Measurements from ENCODE around the gene RDM1.

The RDM1 gene

DNA sequence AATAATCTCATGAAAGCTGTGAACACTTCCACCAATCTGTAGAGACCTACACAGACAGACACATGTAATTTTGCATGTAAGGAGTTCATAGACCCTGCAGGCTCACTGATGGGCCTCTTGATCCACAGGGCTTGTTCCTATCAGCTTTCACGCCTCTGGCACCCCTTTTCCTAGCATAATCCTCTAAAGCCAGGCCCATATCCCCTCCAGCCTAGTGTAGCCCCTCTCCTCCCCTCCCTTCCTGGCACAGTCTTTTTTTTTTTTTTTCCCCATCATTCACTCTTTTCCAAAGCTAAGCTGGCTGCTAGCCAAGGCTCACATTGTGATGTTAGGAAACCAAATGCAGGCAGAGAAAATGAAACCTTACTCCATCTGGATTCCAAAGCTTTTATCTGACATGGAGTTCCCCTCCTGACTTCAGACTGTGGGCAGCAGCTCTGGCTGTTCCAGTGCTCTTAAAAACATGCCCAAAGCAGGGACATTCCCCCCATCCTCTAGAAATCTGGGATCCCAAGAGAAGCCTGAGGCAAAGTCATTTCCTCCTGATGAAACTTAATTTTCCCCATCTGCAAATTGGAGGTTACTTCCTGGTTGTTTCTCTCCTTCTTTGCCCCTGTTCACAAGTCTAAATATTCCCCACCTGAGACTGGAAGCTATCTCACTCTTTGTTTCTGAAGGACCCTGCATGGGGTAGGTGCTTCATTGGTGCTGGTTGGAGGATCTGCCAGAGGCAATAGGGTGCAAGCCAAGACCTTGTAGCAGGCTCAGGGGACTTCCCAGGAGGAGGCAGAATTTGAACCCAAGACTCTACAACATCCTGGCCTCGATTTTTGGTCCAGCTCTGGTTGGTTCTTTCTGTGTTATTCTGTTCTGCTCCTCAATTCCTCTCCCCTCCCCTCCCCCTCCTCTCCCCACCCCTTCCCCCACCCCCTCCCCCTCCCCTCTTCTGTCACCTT is 40.5 kb downstream of the RDM1 start:
- WGBS, 2 experiments (ENCODE audit: insufficient coverage in 2 of 2) = 90 to 100% methylated on average over 1 of the region's 2 CpGs
- Histone ChIP-seq H3K36me3 (ENCODE audit: control insufficient read depth, insufficient read depth, low read length) (no peaks in the 10 kb centered on the region), H3K9me3 (ENCODE audit: control insufficient read depth, low read length) (no peaks in the 10 kb centered on the region), H3K27ac (ENCODE audit: low read depth, low read length, severe bottlenecking) (no peak overlapping the region), H3K4me3 (ENCODE audit: extremely low read depth, insufficient read depth, low read length, poor library complexity, severe bottlenecking) (no peak overlapping the region), H3K4me1 (ENCODE audit: control insufficient read depth, insufficient read depth, low read length, poor library complexity, severe bottlenecking) (no peaks in the 10 kb centered on the region)

DNA sequence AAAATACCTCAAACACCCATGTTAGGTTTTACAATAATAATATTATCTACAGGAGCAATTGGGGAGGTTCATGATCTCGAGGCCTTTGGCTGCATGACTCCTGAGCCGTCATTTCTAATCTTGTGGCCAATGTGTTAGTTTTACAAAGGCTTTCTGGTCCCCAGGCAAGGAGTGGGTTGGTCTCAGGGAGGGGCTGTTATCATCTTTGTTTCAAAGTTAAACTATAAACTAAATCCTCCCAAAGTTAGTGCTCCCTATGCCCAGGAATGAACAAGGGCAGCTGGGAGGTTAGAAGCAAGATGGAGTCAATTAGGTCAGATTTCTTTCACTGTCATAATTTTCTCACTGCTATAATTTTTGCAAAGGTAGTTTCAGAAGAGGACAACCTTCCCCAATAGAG is 41.3 kb downstream of the RDM1 start:
- Histone ChIP-seq H3K27ac (ENCODE audit: low read depth, low read length, severe bottlenecking) (no peak overlapping the region), H3K4me3 (ENCODE audit: extremely low read depth, insufficient read depth, low read length, poor library complexity, severe bottlenecking) (no peak overlapping the region), H3K36me3 (ENCODE audit: control insufficient read depth, insufficient read depth, low read length) (no peaks in the 10 kb centered on the region), H3K9me3 (ENCODE audit: control insufficient read depth, low read length) (no peaks in the 10 kb centered on the region), H3K4me1 (ENCODE audit: control insufficient read depth, insufficient read depth, low read length, poor library complexity, severe bottlenecking) (no peaks in the 10 kb centered on the region)
- no CpG with 5 or more reads among the region's 2 CpGs for WGBS, 2 experiments (ENCODE audit: insufficient coverage in 2 of 2)

DNA sequence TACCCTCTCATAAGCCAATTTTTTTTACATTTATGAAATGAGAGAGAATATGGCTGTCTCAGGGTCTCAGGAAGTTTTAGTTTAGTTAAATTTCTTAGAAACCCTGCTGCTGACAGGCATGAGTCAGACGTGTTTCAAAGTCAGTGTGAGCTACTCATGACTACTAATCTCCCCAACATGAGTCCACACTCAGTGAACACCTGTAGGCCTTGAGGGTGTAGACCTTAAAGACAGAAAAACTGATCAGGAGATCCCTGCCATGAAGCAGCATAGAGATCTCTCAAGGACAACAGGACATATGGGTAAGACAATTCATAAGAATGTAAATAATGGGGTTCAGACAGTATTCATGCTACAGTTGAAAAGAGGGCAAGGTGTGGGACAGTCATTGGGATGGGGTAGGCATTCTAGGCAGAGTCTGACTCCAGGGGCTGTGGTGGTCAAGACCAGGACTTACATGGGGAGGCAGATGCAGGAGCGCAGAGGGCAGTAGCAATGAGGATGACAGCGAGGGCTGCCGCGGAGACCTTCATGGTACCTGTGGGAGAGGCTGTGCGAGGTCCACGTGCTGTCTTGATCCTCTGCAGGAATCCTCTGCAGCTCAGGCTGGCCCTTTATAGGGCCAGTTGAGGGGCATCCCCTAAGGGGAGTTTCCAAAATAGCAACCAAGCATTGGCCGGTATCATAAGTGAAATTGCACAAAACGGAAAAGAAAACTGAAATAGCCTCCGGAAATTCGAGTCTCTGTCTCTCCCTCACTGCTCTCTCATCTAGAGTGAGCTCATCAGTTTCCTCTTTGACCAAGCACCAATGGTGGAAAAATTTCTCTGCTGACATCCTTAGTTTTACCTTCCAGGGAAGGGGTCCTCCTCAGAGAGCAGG is 50.6 kb downstream of the RDM1 start, which contains the start of gene CCL5:
Gene CCL5 (minus strand): TSS at position 588 of the 882 bp plus-strand sequence.
- H3K36me3 ChIP-seq (ENCODE audit: control insufficient read depth, insufficient read depth, low read length) = no peaks in the 10 kb centered on the region
- H3K9me3 ChIP-seq (ENCODE audit: control insufficient read depth, low read length) = no peaks in the 10 kb centered on the region
- no peak within 1 kb of the TSS for H3K4me3 ChIP-seq (ENCODE audit: extremely low read depth, insufficient read depth, low read length, poor library complexity, severe bottlenecking)
- H3K4me1 ChIP-seq (ENCODE audit: control insufficient read depth, insufficient read depth, low read length, poor library complexity, severe bottlenecking) = no peaks in the 10 kb centered on the region
- WGBS, 2 experiments (ENCODE audit: insufficient coverage in 2 of 2) = 92 to 94% methylated on average over 10 to 11 of the region's 11 CpGs
- H3K27ac ChIP-seq (ENCODE audit: low read depth, low read length, severe bottlenecking) = no peak within 1 kb of the TSS

- no peaks in the 10 kb centered on the region for H3K4me1 ChIP-seq (ENCODE audit: control insufficient read depth, insufficient read depth, low read length, poor library complexity, severe bottlenecking)
- H3K36me3 ChIP-seq (ENCODE audit: control insufficient read depth, insufficient read depth, low read length) = no peaks in the 10 kb centered on the region
- H3K9me3 ChIP-seq (ENCODE audit: control insufficient read depth, low read length) = no peaks in the 10 kb centered on the region
- 80 to 87% methylated on average over 3 to 4 of the region's 4 CpGs for WGBS, 2 experiments (ENCODE audit: insufficient coverage in 2 of 2)
- H3K4me3 ChIP-seq (ENCODE audit: extremely low read depth, insufficient read depth, low read length, poor library complexity, severe bottlenecking) = no peak overlapping the region
- no peak overlapping the region for H3K27ac ChIP-seq (ENCODE audit: low read depth, low read length, severe bottlenecking)
These were observed 52.2 kb downstream of the RDM1 start for GRCh38 chr17:35878361-35878760.

- H3K4me3 ChIP-seq (ENCODE audit: extremely low read depth, insufficient read depth, low read length, poor library complexity, severe bottlenecking) = no peak overlapping the region
- H3K9me3 ChIP-seq (ENCODE audit: control insufficient read depth, low read length) = no peaks in the 10 kb centered on the region
- no peak overlapping the region for H3K27ac ChIP-seq (ENCODE audit: low read depth, low read length, severe bottlenecking)
- H3K4me1 ChIP-seq (ENCODE audit: control insufficient read depth, insufficient read depth, low read length, poor library complexity, severe bottlenecking) = no peaks in the 10 kb centered on the region
- no peaks in the 10 kb centered on the region for H3K36me3 ChIP-seq (ENCODE audit: control insufficient read depth, insufficient read depth, low read length)
These were observed 53.1 kb downstream of the RDM1 start for GRCh38 chr17:35877345-35878029.

- WGBS, 2 experiments (ENCODE audit: insufficient coverage in 2 of 2) = 91 to 94% methylated on average over 3 of the region's 3 CpGs
- no peaks in the 10 kb centered on the region for H3K9me3 ChIP-seq (ENCODE audit: control insufficient read depth, low read length)
These were observed 54.0 kb downstream of the RDM1 start for GRCh38 chr17:35876534-35876933.

DNA sequence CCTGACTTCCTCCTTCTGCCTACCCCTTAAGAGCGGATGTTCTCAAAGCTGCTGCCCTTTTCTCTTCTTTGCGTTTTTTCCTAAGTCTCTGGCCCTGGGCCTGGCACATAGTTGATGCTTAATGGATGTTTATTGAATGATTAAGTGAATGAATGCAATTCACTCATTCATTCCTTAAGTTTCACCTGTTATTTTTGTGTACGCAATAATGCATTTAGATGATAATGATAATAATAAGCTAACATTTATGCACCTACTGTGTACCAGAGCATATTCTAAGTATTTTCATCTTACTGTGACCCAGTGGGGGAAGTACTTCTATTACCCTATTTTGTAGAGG is 54.8 kb downstream of the RDM1 start:
- Histone ChIP-seq H3K27ac (ENCODE audit: low read depth, low read length, severe bottlenecking) (no peak overlapping the region), H3K9me3 (ENCODE audit: control insufficient read depth, low read length) (no peaks in the 10 kb centered on the region), H3K4me1 (ENCODE audit: control insufficient read depth, insufficient read depth, low read length, poor library complexity, severe bottlenecking) (no peaks in the 10 kb centered on the region), H3K36me3 (ENCODE audit: control insufficient read depth, insufficient read depth, low read length) (no peaks in the 10 kb centered on the region), H3K4me3 (ENCODE audit: extremely low read depth, insufficient read depth, low read length, poor library complexity, severe bottlenecking) (no peak overlapping the region)
- 100% methylated on average over 1 of the region's 3 CpGs; no CpG with 5 or more reads in 1 of the 2 experiments for WGBS, 2 experiments (ENCODE audit: insufficient coverage in 2 of 2)

More at GRCh38 chr17:35876534-35876933, 54.0 kb downstream of the RDM1 start:
- no peaks in the 10 kb centered on the region for H3K36me3 ChIP-seq (ENCODE audit: control insufficient read depth, insufficient read depth, low read length)
- no peak overlapping the region for H3K27ac ChIP-seq (ENCODE audit: low read depth, low read length, severe bottlenecking)
- no peak overlapping the region for H3K4me3 ChIP-seq (ENCODE audit: extremely low read depth, insufficient read depth, low read length, poor library complexity, severe bottlenecking)
- H3K4me1 ChIP-seq (ENCODE audit: control insufficient read depth, insufficient read depth, low read length, poor library complexity, severe bottlenecking) = no peaks in the 10 kb centered on the region

GRCh38 chr17:35875072-35875799 is 55.3 kb downstream of the RDM1 start:
- 58 to 79% methylated on average over 2 of the region's 5 CpGs for WGBS, 2 experiments (ENCODE audit: insufficient coverage in 2 of 2)
- H3K27ac ChIP-seq (ENCODE audit: low read depth, low read length, severe bottlenecking) = no peak overlapping the region
- no peak overlapping the region for H3K4me3 ChIP-seq (ENCODE audit: extremely low read depth, insufficient read depth, low read length, poor library complexity, severe bottlenecking)
- H3K9me3 ChIP-seq (ENCODE audit: control insufficient read depth, low read length) = no peaks in the 10 kb centered on the region
- H3K4me1 ChIP-seq (ENCODE audit: control insufficient read depth, insufficient read depth, low read length, poor library complexity, severe bottlenecking) = no peaks in the 10 kb centered on the region
- H3K36me3 ChIP-seq (ENCODE audit: control insufficient read depth, insufficient read depth, low read length) = no peaks in the 10 kb centered on the region

DNA sequence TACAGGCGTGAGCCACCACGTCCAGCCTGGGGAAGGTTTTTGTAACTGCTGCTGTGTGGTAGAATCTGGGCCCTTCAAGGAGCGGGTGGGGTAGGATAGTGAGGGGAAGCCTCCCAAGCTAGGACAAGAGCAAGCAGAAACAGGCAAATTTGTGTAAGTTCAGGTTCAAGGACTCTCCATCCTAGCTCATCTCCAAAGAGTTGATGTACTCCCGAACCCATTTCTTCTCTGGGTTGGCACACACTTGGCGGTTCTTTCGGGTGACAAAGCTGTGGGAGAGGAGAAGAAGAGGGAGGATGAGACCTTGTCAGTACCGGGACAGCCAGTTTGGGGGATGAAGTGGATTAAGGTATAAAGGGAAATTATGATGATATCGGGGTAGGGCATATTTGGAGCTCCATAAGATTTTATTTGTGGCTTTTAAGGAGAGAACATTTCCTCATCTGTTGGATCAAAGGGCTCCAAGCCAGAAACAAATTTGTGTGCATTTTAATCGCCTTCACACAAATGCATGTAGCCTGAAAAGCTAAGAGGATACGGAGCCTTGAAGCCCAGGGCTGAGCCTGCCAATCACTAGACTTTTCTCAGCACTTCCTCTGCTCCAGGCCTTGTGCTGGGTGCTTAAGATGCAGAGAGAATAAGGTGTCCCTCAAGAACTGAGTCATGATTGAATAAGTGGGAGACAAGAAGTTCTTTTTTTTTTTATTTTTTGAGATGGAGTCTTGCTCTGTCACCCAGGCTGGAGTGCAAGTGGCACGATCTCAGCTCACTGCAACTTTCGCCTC is 58.2 kb downstream of the RDM1 start:
- Histone ChIP-seq H3K36me3 (ENCODE audit: control insufficient read depth, insufficient read depth, low read length) (no peaks in the 10 kb centered on the region), H3K4me3 (ENCODE audit: extremely low read depth, insufficient read depth, low read length, poor library complexity, severe bottlenecking) (no peak overlapping the region), H3K9me3 (ENCODE audit: control insufficient read depth, low read length) (no peaks in the 10 kb centered on the region), H3K4me1 (ENCODE audit: control insufficient read depth, insufficient read depth, low read length, poor library complexity, severe bottlenecking) (no peaks in the 10 kb centered on the region), H3K27ac (ENCODE audit: low read depth, low read length, severe bottlenecking) (no peak overlapping the region)
- 98 to 100% methylated on average over 6 to 8 of the region's 12 CpGs for WGBS, 2 experiments (ENCODE audit: insufficient coverage in 2 of 2)
